HepG2 (cell line): ENCODE measurements around the gene TMEM219. TPM values are rescaled to one million over a fixed set of nuclear protein-coding genes. Genes with fewer than 3 reads are reported as not detected.
A peak's percentile ranks its signal among the peaks of the same experiment; 100 is the strongest.

ENCODE experiments used
- ASH2L ChIP-seq: fragments of 300-600, 200-600 bp; sonication (generic); IDR thresholded peaks from 2 replicates; pipeline ENCODE4 v1.7.0; 2017; ENCODE audit warnings: low read depth, mild to moderate bottlenecking, moderate library complexity, mixed read lengths, low read length; ENCODE audit not compliant: insufficient read length
- ATM ChIP-seq: fragments of 450-650 bp; IDR thresholded peaks from 2 replicates; pipeline ENCODE4 v1.7.1; 2017; ENCODE audit warnings: mild to moderate bottlenecking, borderline replicate concordance
- GLI4 ChIP-seq: sonication (generic); formaldehyde crosslinking; IDR thresholded peaks from 2 replicates; pipeline ENCODE4 v1.5.1; 2020; ENCODE audit warnings: missing genetic modification reagents, mild to moderate bottlenecking, moderate library complexity, borderline replicate concordance
- LCORL ChIP-seq, 2 experiments: fragments of 450-650 bp in 1 of 2; sonication (generic) in 1 of 2; formaldehyde crosslinking in 1 of 2; IDR thresholded peaks; 2 replicates each; pipeline versions ENCODE4 v1.5.0 to v1.6.1; 2017 to 2020; ENCODE audit warnings: antibody characterized with exemption in 1 of 2, missing genetic modification reagents in 1 of 2
- PAXIP1 ChIP-seq: sonication (generic); formaldehyde crosslinking; conservative IDR thresholded peaks from 2 replicates; pipeline ENCODE4 v1.4.0; 2020; ENCODE audit warnings: mild to moderate bottlenecking, missing genetic modification reagents, moderate library complexity
- REL ChIP-seq: sonication (generic); formaldehyde crosslinking; conservative IDR thresholded peaks from 2 replicates; pipeline ENCODE4 v1.8.0; 2022; ENCODE audit warnings: mild to moderate bottlenecking, missing genetic modification reagents, moderate library complexity
- YY1 ChIP-seq: IDR thresholded peaks from 2 replicates; pipeline ENCODE4 v1.6.1; 2011; ENCODE audit warnings: low read length, low read depth, moderate library complexity, mild to moderate bottlenecking; ENCODE audit not compliant: insufficient read depth, insufficient replicate concordance
- ZNF367 ChIP-seq: sonication (generic); formaldehyde crosslinking; IDR thresholded peaks from 2 replicates; pipeline ENCODE4 v1.4.0; 2020; ENCODE audit warnings: missing genetic modification reagents, borderline replicate concordance
- ZNF616 ChIP-seq: sonication (generic); formaldehyde crosslinking; IDR thresholded peaks from 2 replicates; pipeline ENCODE4 v1.5.0; 2020; ENCODE audit warnings: low read depth, mild to moderate bottlenecking, missing genetic modification reagents
- ZNF879 ChIP-seq: sonication (generic); formaldehyde crosslinking; IDR thresholded peaks from 2 replicates; pipeline ENCODE4 v1.8.1; 2023; ENCODE audit warnings: missing genetic modification reagents
- polyA plus RNA-seq, 8 experiments: library from polyadenylated mRNA; depleted of rRNA in 3 of 8; stranded (reverse) in 7 of 8; unstranded in 1 of 8; fragments of >200 nt; fragmentation: Illumina TruSeq in 4 of 8; extraction: Trizol in 4 of 8; gene quantifications; 2 replicates each; pipeline versions ENCODE4 v1.2.1 to v1.2.3, GENCODE V29; 2011 to 2016; ENCODE audit warnings: low read depth in 4 of 8, missing spikeins in 1 of 8, mixed read lengths in 1 of 8; ENCODE audit not compliant: insufficient read depth in 1 of 8
- total RNA-seq, 5 experiments: library from RNA; depleted of rRNA; stranded (reverse); fragments of >200 nt; fragmentation: Illumina TruSeq; extraction: Trizol; gene quantifications; 2 replicates each; pipeline ENCODE4 v1.2.3, GENCODE V29; 2016; ENCODE audit warnings: low read depth in 1 of 5
- TF ChIP-seq, protein P1 (sequence below): sonication (generic); formaldehyde crosslinking; IDR thresholded peaks from 2 replicates; pipeline ENCODE4 v1.5.1; 2020; ENCODE audit warnings: mild to moderate bottlenecking, missing genetic modification reagents, borderline replicate concordance
- TF ChIP-seq, protein P2 (sequence below), 2 experiments: fragments of 450-650 bp in 1 of 2; sonication (generic) in 1 of 2; formaldehyde crosslinking in 1 of 2; IDR thresholded peaks; 2 replicates each; pipeline versions ENCODE4 v1.6.1 to v1.8.0; 2016 to 2022; ENCODE audit warnings: antibody characterized with exemption in 1 of 2, mild to moderate bottlenecking in 1 of 2, missing genetic modification reagents in 1 of 2

Gene TMEM219
- total and polyA plus RNA-seq, 2 of the 13 experiments (the other 11 are each of a cell fraction or from before 2014, with no cell fraction given): 105 to 115 TPM

GRCh38 chr16:29973384-29974246 is 11.7 kb downstream of the TMEM219 start, which contains the start of gene TAOK2 (continued):
- TF ChIP-seq ATM: no peak
- TF ChIP-seq, protein P1, sequence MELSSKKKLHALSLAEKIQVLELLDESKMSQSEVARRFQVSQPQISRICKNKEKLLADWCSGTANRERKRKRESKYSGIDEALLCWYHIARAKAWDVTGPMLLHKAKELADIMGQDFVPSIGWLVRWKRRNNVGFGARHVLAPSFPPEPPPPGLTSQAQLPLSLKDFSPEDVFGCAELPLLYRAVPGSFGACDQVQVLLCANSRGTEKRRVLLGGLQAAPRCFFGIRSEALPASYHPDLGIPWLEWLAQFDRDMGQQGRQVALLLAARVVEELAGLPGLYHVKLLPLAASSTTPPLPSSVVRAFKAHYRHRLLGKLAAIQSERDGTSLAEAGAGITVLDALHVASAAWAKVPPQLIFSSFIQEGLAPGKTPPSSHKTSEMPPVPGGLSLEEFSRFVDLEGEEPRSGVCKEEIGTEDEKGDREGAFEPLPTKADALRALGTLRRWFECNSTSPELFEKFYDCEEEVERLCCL (CRISPR knock-in tag): 0 out of 2 replicates have a peak, but pooled peaks have one; percentile 61
- TF ChIP-seq ZNF616: peak; percentile 70; the same call in 1 of the 2 replicates
- TF ChIP-seq, protein P2, sequence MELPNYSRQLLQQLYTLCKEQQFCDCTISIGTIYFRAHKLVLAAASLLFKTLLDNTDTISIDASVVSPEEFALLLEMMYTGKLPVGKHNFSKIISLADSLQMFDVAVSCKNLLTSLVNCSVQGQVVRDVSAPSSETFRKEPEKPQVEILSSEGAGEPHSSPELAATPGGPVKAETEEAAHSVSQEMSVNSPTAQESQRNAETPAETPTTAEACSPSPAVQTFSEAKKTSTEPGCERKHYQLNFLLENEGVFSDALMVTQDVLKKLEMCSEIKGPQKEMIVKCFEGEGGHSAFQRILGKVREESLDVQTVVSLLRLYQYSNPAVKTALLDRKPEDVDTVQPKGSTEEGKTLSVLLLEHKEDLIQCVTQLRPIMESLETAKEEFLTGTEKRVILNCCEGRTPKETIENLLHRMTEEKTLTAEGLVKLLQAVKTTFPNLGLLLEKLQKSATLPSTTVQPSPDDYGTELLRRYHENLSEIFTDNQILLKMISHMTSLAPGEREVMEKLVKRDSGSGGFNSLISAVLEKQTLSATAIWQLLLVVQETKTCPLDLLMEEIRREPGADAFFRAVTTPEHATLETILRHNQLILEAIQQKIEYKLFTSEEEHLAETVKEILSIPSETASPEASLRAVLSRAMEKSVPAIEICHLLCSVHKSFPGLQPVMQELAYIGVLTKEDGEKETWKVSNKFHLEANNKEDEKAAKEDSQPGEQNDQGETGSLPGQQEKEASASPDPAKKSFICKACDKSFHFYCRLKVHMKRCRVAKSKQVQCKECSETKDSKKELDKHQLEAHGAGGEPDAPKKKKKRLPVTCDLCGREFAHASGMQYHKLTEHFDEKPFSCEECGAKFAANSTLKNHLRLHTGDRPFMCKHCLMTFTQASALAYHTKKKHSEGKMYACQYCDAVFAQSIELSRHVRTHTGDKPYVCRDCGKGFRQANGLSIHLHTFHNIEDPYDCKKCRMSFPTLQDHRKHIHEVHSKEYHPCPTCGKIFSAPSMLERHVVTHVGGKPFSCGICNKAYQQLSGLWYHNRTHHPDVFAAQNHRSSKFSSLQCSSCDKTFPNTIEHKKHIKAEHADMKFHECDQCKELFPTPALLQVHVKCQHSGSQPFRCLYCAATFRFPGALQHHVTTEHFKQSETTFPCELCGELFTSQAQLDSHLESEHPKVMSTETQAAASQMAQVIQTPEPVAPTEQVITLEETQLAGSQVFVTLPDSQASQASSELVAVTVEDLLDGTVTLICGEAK (IDR thresholded peaks at IDR 0.05): no peak
- TF ChIP-seq, protein P2 (CRISPR knock-in tag; IDR thresholded peaks at IDR 0.05): peak; percentile 19; the same call in 1 of the 2 replicates
- TF ChIP-seq PAXIP1: peak; percentile 79
- no peak; the same call in 1 of the 2 replicates for TF ChIP-seq GLI4 (CRISPR knock-in tag)
- TF ChIP-seq REL (CRISPR knock-in tag): no peak; the same call in 1 of the 2 replicates
- TF ChIP-seq ZNF879 (CRISPR knock-in tag): peak; percentile 95
- TF ChIP-seq YY1: peak; percentile 95
- no peak for TF ChIP-seq LCORL (IDR thresholded peaks at IDR 0.05)
- peak; percentile 95 for TF ChIP-seq LCORL (CRISPR knock-in tag; IDR thresholded peaks at IDR 0.05)
- TF ChIP-seq ASH2L: peak; percentile 64
- TF ChIP-seq ZNF367: no peak
